HG02763 (cell line): Measurements from ENCODE around the gene SLC19A1.
A peak's percentile ranks its signal among the peaks of the same experiment; 100 is the strongest.

Source experiments
- ATAC-seq: cut with Tn5 transposase; IDR thresholded peaks from one replicate; pipeline ENCODE4 v1.9.1; 2021; ENCODE audit warnings: mild to moderate bottlenecking, moderate library complexity; ENCODE audit not compliant: unreplicated experiment

Gene SLC19A1

DNA sequence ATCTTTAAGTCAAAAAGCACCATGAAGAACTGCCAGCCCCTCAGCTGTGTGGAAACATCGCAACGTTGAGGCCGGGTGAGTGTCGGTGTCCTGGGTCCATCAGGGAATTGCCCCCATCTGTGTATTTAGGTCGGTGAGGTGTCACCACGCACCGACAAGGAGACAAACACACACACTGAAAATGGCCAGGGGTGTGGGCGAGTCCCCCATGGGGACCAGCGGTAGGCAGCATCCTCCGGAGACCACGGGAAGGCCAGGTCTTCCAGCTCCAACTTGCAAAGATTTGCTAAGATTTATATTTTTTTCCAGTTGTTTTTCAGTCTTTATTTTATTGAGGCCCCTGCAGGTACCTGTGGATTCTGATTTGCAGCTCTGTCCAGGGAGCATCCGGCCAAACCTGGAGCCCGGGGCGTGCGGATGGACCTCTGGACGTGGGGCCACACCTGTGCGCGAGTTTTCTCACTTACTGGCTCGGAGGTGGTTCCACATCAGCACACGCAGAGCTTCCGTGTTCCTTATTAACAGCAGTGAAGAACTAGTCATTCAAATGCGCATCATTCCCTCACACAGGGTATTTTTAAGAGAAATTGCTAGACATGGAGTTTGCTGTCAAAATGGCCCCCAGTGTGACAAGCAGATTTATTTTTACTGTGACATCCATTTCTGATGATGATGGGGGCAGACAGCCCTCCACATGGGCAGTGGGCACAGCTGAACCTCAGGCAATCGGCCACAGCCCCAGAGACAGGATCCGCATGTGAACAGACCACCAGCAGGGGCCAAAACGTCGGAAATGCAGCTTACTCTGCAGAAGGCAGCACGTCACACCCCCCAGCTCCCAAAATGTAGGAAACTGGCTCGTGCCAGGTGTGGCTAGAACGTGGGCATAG is 17.2 kb upstream of the SLC19A1 start:
- ATAC-seq, result no peak

DNA sequence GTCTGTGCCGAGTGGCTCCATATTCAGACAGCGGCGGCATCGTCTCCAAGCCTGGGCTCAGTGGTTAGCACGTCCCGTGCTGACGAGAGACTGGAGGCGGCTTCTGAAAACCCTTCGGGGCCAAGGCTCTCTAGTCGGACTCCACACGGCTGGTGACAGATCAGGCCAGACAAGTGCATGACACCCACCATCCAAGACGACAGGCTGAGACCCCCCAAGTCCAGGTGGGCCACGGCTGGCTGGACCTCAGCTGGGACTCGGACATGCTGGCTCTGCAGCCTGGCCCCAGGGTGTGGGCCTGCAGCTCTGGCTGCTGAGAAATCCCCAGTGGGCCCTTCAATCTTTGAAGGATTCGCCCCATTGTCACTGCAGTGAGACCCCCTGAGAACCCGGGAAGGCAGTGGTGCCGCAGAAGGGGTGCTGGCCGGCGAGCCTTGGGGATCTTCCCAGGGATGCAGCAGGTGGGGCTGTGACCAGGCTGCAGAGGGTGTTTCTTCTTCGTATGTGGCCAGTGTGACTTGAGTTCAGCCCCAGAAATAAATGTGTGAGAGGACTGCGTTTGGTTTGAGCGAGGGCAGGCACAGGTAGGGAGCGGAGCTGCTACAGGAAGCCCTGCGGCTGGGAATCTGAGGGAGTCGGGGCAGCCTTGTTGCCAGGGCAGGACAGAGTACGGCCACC is 15.9 kb upstream of the SLC19A1 start:
- no peak for ATAC-seq

DNA sequence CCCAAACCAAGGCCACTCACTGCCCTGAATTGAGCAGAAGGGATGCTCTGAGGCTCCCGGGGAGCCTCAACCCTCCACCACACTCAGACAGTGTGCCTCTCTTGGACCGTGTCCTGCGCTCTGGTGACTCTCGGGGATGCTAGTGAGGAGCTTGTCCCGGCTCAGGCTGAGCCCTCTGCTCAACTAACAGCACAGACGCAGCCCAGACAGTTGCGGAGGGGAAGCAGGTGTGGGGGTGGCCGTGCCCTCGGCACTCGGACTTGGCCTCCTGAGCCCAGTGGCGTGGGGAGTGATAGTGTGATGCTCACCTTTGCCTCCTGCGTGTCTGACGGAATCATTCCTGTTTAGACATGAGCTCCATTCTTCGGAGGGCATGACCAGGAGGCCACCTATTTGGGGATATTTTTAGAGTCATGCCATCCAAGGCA is 15.4 kb upstream of the SLC19A1 start:
- no peak for ATAC-seq

DNA sequence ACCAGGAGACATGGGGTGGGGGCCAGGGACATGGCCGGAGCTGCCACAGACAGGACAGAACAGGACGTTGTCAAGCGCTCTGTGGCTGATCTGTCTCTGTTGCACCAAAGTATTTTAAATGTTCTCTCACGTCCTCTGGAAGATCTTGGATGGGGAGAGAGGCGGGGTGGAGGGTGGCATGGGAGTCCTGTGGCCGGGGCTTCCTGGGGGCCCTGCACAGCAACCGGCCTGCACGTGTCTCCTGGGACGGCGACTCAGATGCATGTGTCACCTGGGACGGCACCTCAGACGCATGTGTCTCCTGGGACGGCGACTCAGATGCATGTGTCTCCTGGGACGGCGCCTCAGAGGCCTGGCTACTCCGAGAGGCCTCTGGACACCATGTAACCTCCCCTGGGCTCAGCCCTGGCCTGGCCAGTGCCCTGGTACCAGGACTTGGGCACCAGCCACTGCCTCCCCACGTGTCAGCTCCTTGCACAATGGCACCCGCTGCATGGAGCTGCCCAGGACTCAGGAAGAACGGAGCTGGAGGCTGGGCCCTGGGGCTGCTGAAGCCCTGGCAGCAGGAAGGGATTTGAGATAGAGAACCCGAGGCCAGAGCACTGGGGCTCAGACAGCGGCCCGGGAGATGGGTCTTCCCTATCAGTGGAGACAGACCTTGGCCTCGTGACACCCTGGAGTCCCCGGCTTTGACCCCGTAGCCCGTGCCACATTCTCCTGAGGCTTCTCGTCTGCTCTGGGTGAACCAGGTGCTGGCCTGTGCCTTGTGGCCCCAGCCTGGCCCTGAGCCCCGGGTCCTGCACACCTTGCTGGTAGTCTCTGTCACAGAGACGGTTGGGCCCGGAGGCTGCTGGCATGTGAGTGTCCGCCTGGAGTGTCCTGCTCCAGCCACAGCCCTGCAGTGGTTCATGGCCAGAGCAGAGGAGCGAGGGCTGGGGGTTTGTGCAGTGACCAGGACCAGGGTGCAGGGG is 14.7 kb upstream of the SLC19A1 start:
- ATAC-seq, result no peak

DNA sequence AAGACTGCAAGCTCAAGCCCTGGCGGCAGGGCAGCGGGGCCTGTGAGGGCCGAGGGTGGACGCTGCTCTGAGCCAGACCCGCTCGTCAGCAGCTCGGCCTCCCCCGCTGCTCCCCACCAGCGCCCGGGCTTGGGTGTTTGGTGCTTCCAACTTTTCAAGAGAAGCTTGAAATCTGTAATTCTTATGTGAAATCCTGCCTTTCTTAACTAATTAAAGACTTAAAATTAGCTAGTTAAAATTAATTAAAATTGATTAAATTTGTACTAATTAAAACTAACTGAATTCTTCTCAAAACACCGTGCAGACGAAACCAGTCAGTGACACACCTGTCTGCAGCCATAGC is 14.0 kb upstream of the SLC19A1 start:
- no peak for ATAC-seq

DNA sequence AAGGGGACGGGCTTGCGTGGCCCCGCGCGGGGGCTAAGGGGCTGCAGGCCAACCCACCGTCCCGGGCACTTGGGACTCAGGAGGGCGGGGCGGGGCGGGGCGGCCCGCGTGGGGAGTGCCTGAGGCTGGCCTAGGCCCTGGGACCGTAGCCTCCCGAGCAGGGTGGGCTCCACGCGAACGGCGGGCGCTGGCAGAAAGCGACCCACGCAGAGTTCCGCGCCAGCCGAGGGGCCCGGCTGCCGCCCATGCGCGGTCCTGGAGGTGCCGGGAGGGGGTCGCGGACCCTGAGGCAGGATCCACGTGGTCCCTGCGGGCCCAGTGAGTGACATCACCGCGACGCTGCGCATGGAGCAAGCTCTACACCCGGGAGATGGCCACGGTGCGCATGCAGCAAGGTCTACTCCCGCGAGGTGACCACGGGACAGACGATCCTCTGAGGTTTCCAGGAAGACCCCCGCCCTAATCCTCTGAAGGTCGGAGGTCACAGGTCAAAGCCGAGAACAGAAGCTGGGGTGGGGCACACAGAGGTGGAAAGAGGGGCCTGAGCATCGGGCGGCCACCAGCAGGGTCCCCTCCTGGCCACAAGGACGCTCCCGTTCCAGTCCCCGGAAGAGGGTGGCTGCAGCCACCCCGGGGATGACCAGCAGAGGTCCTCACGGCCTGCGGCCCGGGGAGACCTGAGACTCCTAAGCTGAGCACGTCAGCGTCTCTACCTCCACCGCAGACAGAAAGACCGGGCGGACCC is 13.5 kb upstream of the SLC19A1 start:
- ATAC-seq, result peak; percentile 49

DNA sequence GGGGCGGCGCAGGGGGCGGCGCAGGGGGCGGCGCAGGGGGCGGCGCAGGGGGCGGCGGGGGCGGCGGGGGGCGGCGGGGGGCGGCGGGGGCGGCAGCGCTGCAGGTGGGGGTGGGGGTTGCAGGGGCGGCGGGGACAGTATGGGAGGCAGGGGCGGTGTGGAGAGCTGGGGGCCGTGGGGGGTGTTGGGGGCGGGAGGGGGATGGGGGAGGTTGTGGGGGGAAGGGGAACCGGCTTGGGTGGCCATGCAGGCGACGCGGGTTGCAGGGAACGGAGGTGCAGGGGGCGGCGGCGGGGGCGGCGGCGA is 13.0 kb upstream of the SLC19A1 start:
- no peak for ATAC-seq

DNA sequence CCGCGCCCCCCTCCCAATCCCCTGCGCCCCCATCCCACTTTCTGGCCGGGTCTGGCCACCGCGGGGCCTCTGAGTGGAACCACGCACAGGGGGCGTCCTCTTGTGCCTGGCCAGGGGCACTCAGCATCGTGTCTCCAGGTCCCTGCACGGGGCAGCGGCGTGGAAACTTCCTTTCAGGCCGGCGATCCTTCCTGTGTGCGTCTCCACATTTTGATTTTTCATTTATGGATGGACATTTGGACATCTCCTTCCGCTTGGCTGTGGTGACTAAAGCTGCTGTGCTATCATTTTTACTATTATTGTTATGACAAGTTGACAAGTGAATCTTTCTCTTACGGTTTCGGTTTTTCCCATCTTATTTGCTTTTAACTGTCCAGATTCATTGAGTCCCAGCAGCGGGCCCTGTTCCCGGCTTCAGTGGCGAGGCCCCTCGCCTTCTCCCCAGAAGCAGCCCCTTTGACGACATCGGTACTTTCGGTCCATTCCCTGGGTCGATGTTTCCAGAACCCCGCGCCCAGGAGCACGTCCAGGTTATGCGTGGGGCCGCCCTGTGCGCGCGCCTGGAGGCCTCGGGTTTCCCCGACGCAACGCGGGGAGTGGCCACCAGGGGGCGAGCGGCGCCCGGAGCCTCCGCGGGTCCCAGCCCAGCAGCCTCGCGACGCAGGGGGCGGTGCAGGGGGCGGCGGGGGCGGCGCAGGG is 12.4 kb upstream of the SLC19A1 start:
- ATAC-seq, result peak; percentile 47

DNA sequence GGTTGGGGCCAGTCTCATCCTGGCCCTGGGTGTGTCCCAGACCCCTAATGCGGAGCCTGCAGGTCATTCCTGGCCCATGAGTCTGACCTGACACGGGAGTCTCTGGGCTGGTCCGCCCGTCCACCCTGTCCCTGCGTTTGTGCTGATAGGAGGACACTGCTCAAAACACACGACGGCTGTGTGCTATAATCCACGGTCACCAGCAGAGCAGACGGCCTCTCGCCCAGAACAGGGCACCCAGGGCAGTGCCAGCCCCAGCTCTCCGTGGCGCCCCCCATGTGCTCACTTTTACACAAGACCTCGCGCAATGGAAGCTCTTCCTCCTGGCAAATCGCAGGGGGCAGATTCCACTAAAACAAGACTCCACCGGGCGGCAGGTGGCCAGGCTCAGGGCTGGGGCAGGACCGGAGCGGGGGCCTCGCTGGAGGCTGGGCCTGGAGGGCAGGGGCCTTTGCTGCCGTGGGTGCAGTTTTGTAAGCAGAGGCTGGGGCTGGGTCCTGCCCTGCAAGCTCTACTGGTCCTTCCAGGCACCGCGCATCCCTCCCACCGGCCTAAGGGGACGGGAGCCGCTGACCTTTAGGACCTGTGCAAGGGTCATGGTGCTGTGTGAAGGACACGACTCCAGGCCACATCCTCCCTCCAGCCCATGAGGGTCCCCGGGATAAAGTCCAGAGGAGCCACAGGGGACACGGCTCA is 10.6 kb upstream of the SLC19A1 start:
- ATAC-seq, result no peak

DNA sequence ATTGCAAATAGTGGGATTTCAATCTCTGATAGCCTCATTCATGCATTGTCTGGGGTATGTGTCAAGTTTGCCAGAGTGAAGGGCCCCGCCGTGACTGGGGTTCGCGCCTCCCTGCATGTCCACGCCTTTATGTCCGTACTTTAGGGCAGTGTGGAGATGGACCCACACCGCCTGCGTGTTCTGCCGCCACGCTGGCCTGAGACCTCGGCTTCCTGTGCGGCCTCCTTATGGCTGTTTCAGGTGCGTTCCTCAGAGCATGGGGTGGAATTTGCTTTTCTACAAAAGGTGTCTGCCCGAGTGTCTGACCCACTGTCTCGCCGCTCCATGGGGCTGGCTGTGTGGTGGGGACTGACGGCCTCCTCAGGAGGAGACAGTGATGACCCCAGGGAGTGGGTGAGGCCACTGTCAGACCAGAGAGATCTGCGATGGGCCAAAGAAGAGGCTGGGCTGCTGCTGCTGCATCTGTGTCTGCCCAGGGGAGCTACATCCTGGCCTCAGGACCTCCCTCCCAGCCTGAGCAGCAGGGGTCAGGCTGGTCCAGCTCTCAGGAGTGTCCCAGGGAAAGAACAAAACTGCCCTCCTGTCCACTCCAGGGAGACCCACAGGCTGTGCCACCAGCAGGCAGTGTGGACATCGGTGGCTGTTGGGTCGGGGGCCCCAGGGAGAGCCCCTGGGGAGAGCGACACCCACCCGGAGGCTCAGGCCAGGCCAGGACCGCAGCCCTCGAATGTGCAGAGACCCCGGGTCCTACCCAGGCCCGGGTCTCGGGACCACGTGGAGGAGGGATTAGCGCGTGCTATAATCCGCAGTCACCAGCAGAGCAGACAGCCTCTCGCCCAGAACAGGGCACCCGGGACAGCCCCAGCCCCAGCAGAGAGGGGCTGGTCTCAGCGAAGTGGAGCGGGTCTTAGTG is 9.8 kb upstream of the SLC19A1 start:
- no peak for ATAC-seq

DNA sequence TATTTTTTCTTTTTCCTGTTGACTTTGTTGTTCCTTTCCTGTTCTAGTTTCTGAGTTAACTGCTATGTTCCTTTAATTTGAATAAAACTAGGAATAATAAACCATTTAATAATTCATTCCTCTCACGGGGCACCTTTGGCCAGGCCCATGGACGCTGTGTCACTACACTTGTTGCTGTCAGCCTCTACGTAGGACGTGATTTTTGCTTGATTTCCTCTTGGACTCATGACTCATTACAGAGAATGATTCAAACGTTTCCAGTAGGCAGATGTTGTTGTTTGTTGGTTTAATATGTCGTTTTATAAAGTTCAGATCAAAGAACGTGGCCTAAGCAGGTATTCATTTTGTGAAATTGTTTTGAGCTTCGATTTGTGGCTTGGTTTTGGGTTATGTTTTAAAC is 9.1 kb upstream of the SLC19A1 start:
- ATAC-seq, result no peak

DNA sequence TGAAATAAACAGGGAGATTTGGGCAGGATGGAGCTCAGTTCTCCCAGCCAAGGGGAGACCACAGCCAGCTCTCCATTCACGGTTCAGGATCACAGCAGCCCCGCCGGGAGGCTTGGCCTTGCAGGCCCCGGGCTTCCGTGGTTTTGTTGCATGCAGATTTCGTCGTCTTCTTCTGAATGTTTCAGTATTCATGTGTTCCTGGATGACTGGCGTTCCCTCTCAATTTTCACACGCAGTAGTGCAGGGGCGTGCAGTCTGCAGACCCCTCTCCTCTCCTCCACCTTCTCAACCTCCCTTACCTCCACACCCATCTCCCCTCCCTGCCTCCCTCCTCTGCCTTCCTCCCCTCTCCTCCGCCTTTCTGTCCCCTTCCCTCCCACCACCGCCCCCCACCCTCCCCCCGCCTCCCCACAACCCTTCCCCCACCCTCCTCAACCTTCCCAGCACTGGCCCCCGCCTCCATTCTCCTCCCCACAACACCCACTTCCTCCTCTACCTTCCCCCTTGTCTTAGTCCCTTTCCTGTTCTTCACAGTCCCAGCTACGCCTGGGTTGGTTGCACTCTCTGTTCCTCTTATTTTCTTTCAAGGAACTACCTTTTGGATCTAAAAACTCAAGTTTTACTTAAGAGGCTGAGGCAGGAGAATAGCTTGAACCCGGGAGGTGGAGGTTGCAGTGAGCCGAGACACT is 8.4 kb upstream of the SLC19A1 start:
- ATAC-seq, result no peak

DNA sequence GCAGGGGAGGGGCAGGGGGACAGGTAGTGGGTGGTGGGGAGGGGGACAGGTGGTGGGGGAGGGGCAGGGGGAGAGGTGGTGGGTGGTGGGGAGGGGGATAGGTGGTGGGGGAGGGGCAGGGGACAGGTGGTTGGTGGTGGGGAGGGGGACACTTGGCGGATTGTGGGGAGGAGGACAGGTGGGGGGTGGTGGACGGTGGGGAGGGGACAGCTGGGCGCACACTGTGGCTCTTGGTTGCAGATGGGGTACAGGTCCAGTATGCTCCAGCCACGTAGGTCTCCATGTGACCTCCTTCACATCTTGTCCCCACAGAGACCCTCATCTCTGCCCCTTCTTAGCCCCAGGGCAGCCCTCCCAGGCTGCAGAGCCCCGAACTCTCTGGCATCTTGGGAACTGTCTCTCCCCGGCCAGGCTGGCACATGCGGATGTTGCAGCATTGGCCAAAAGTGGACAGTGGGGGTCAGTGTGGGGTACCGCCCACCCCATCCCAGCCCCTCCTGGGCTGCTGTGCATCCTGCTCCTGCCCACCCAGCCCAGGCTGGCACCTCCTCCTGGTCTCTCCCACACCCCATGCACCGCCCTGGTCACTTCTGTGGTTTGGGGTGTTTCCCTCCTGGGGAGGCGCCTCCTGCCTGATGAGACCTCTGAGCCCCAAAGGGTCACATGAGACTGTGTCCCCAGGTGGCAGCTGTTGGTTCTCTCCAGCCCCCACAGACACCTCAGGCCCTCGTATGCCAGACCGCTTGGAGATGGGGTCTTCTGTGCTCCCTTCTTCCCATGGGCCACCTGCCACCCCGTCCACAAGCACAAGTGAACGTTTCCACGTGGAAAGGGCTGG is 7.6 kb upstream of the SLC19A1 start:
- ATAC-seq, result peak; percentile 36

DNA sequence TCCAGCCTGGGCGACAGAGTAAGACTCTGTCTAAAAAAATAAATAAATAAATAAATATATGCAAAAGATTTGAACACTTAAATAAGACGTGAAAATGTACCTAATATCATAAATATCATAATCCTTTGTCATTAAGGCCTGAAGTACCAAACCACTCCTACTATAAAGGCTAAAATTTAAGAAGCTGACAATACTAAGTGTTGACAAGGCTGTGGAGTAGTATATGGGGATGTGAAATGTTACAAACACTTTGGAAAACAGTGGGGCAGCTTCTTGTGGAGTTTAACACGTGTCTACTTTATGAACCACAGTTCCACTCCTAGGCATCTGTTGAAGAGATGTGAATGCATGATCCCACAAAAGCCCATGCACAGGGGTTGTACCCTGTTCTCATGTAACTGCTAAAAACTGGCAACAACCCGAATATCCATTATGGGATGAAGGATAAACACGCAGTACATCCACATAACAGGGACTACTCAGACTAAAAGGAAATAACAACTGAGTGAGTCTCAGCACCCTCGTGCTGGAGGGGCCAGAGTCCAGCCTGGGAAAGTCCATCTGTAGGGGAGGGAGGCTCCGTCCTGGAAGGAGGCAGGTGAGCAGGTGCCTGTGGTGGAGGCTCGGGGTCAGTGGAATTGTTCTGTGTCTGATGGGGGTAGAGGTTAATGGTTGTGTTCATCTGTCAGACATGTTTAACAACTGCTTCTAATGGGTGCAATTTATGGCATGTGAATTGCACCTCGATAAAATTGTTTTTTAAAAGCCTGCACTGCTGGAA is 6.7 kb upstream of the SLC19A1 start:
- ATAC-seq, result no peak

DNA sequence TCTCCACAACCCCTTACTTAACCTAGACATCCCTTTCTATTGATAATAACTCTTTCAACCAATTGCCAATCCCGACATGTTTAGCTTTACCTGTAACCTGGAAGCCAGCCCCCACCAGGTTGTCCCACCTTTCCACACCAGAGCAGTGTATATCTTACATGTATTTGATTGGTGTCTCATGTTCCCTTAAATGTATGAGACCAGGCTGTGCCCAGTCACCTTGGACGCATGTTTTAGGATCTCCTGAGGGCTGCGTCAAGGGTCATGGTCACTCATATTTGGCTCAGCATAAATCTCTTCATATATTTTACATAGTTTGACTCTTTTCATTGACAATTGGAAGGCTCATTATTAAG is 5.3 kb upstream of the SLC19A1 start:
- ATAC-seq, result no peak
